Measurements from ENCODE around the gene CDC42EP4.

CDC42EP4 gene

GRCh38 chr17:73237714-73238113, 74.1 kb downstream of the CDC42EP4 start:
- CTCF ChIA-PET: no interaction called here
- POLR2A ChIA-PET: interaction anchor here (0.9 kb wide), 2 partner anchors 10 to 43 kb away, joined by 3 to 4 read pairs; no protein-coding TSS in a partner anchor
- TF ChIP-seq ARNT (IDR thresholded peaks at IDR 0.05) (no peak), NFRKB (IDR thresholded peaks at IDR 0.05) (no peak), FOXM1 (IDR thresholded peaks at IDR 0.05; ENCODE audit: borderline replicate concordance) (no peak), LEF1 (IDR thresholded peaks at IDR 0.05; ENCODE audit: borderline replicate concordance) (no peak)
- no peak for DNase-seq (ENCODE audit: extremely low spot score)

DNA sequence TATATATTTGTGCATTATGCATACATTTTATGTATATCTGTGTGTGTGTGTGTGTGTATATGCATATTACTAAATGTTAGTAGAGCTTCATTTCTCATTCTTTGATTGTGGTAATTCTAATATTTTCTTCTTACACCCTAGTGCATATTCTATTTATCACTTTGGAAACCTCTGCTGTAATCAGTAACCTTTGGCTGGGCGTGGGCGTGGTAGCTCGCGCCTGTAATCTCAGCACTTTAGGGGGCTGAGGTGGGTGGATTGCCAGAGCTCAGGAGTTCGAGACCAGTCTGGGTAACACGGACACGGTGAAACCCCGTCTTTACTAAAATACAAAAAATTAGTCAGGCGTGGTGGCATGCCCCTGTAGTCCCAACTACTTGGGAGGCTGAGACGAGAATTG, 77.1 kb downstream of the CDC42EP4 start:
- no peak for DNase-seq (ENCODE audit: extremely low spot score)
- POLR2A ChIA-PET: interaction anchor here (0.6 kb wide), 1 partner anchor 129 kb away, joined by 4 read pairs; no protein-coding TSS in a partner anchor
- CTCF ChIA-PET: no interaction called here
- TF ChIP-seq FOXA1 (IDR thresholded peaks at IDR 0.05) (no peak), NFRKB (IDR thresholded peaks at IDR 0.05) (no peak), TARDBP (IDR thresholded peaks at IDR 0.05) (no peak), SP1 (IDR thresholded peaks at IDR 0.05) (no peak), FOXM1 (IDR thresholded peaks at IDR 0.05; ENCODE audit: borderline replicate concordance) (no peak), FOXK2 (IDR thresholded peaks at IDR 0.05) (no peak), BHLHE40 (IDR thresholded peaks at IDR 0.05; ENCODE audit: borderline replicate concordance) (no peak), ARNT (IDR thresholded peaks at IDR 0.05) (no peak), LEF1 (IDR thresholded peaks at IDR 0.05; ENCODE audit: borderline replicate concordance) (no peak), ZNF384 (IDR thresholded peaks at IDR 0.05) (no peak), ELF4 (IDR thresholded peaks at IDR 0.05) (no peak), HDGF (IDR thresholded peaks at IDR 0.05; ENCODE audit: borderline replicate concordance) (no peak), L3MBTL2 (conservative IDR thresholded peaks at IDR 0.05) (no peak), CTBP1 (IDR thresholded peaks at IDR 0.05; ENCODE audit: borderline replicate concordance) (no peak), SUZ12 (IDR thresholded peaks at IDR 0.05) (no peak)
- TF ChIP-seq, protein P1, sequence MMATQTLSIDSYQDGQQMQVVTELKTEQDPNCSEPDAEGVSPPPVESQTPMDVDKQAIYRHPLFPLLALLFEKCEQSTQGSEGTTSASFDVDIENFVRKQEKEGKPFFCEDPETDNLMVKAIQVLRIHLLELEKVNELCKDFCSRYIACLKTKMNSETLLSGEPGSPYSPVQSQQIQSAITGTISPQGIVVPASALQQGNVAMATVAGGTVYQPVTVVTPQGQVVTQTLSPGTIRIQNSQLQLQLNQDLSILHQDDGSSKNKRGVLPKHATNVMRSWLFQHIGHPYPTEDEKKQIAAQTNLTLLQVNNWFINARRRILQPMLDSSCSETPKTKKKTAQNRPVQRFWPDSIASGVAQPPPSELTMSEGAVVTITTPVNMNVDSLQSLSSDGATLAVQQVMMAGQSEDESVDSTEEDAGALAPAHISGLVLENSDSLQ (IDR thresholded peaks at IDR 0.05): no peak

All from HEK293T (cell line).